ENCODE measurements around the gene SRM.

DNA sequence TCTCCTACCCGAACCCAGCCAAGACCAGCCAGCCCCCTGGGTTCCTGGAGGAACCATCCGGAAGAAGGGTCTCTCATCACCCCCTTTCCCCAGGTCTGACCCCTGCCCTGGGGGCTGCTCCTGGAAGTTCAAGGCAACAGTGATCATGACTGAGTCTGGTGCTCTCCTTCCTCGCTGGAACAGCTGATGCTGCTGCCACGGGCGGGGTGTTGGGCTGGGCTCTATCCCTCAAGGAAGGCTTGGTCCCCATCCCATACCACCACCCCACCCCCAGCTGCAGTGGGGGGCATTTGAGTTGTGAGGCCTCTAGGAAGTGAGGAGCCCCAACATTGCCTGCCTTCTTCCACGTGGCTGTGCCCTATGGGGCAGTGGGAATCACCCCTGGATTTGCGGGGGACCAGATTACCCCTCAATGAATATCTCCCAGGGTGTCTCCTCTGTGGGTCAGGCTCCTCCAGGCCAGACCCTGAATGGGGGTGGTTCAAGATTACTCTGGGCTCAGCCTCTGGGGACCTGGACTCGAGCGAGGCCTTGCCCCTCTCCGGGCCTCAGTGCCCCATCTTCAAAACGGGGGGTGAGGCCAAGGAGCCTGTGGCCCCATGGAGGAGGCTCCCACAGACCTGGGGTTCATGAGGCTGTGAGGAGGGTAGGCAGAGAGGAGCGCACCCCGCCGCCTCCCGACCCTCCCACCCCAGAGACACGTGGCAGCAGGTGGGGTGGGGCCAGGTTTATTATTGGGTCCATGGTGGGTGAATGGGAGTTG lies 15.6 kb downstream of the SRM start:
- TF ChIP-seq CTCF (IDR thresholded peaks at IDR 0.05) (no peak), POLR2A (IDR thresholded peaks at IDR 0.05) (no peak), POLR2AphosphoS5 (IDR thresholded peaks at IDR 0.05) (no peak)
